Suppressor macrophage (primary cell): Measurements from ENCODE around the gene GRIA3.
"Not testable (repeated sequence)": the region's sequence is repeated elsewhere in the genome, so short reads cannot be mapped to it uniquely, and the experiment has no call there.

Source experiments
- DNase-seq, 4 experiments: peaks; one replicate each; pipeline ENCODE4 v3.0.0-alpha.2; 2020 to 2022

GRIA3 gene

GRCh38 chrX:123475068-123475724 lies 291.1 kb downstream of the GRIA3 start:
- no peak for DNase-seq

- no peak for DNase-seq
Observed at GRCh38 chrX:123476611-123477219, 292.6 kb downstream of the GRIA3 start.

GRCh38 chrX:123477673-123478072 lies 293.6 kb downstream of the GRIA3 start:
- no peak for DNase-seq

- no peak for DNase-seq
Observed at GRCh38 chrX:123481913-123482851, 298.1 kb downstream of the GRIA3 start.

- DNase-seq = no peak
Observed at GRCh38 chrX:123486297-123486696, 302.2 kb downstream of the GRIA3 start.

- DNase-seq = no peak
Observed at GRCh38 chrX:123487236-123487635, 303.2 kb downstream of the GRIA3 start.

- no peak for DNase-seq
Observed at GRCh38 chrX:123487669-123488068, 303.6 kb downstream of the GRIA3 start.

- no peak for DNase-seq
Observed at GRCh38 chrX:123489011-123489410, 304.9 kb downstream of the GRIA3 start.

GRCh38 chrX:123493857-123494256 lies 309.8 kb downstream of the GRIA3 start:
- DNase-seq = peak in 1 of 4 experiments; percentile 0

- no peak for DNase-seq
Observed at GRCh38 chrX:123499787-123500186, 315.7 kb downstream of the GRIA3 start.

GRCh38 chrX:123504047-123504446 lies 320.0 kb downstream of the GRIA3 start:
- no peak for DNase-seq

GRCh38 chrX:123504630-123505270 lies 320.7 kb downstream of the GRIA3 start:
- DNase-seq = no peak

- DNase-seq = no peak
Observed at GRCh38 chrX:123513585-123514278, 329.7 kb downstream of the GRIA3 start.

- peak in 1 of 4 experiments; percentile 0 for DNase-seq
Observed at GRCh38 chrX:123514279-123514640, 330.2 kb downstream of the GRIA3 start.

GRCh38 chrX:123518791-123519190 lies 334.7 kb downstream of the GRIA3 start:
- DNase-seq = no peak

- DNase-seq = no peak
Observed at GRCh38 chrX:123525123-123525725, 341.1 kb downstream of the GRIA3 start.

GRCh38 chrX:123530726-123531125 lies 346.6 kb downstream of the GRIA3 start:
- not testable (repeated sequence) for DNase-seq
